Neural progenitor cell (in vitro differentiated cells): Measurements from ENCODE around the gene TMEM14C. TPM values are rescaled to one million over a fixed set of nuclear protein-coding genes. Genes with fewer than 3 reads are reported as not detected.

Experiments used
- DNase-seq: peaks from one replicate; pipeline ENCODE4 v3.0.0-alpha.2; 2016; ENCODE audit warnings: low spot score
- H2AFZ ChIP-seq: fragments of 200-600 bp; sonication (generic); replicated peaks from 2 replicates; pipeline ENCODE4 v1.6.1; 2016; ENCODE audit warnings: antibody characterized with exemption
- H3F3A ChIP-seq: fragments of 200-600 bp; sonication (generic); 2 replicates; pipeline ENCODE4 v1.6.1; 2016; ENCODE audit warnings: antibody characterized with exemption, low read depth
- H3K27ac ChIP-seq: fragments of 200-600 bp; sonication (generic); 2 replicates; pipeline ENCODE4 v1.5.1; 2016; ENCODE audit warnings: mild to moderate bottlenecking
- H3K27me3 ChIP-seq: fragments of 200-600 bp; sonication (generic); 2 replicates; pipeline ENCODE4 v1.6.1; 2016; ENCODE audit warnings: mild to moderate bottlenecking, moderate library complexity
- H3K36me3 ChIP-seq: fragments of 200-600 bp; sonication (generic); 2 replicates; pipeline ENCODE4 v1.5.1; 2016
- H3K4me1 ChIP-seq: fragments of 200-600 bp; sonication (generic); 2 replicates; pipeline ENCODE4 v1.6.1; 2016; ENCODE audit warnings: mixed run types
- H3K4me2 ChIP-seq: fragments of 200-600 bp; sonication (generic); 2 replicates; pipeline ENCODE4 v1.6.1; 2016
- H3K4me3 ChIP-seq: fragments of 200-600 bp; sonication (generic); 2 replicates; pipeline ENCODE4 v1.5.1; 2016
- H3K79me2 ChIP-seq: fragments of 200-600 bp; sonication (generic); 2 replicates; pipeline ENCODE4 v1.6.1; 2016; ENCODE audit warnings: low read depth
- H3K9ac ChIP-seq: fragments of 200-600 bp; sonication (generic); 2 replicates; pipeline ENCODE4 v1.6.1; 2016
- H3K9me3 ChIP-seq: fragments of 200-600 bp; sonication (generic); 2 replicates; pipeline ENCODE4 v1.5.1; 2016; ENCODE audit warnings: low read depth
- H4K20me1 ChIP-seq: fragments of 200-600 bp; sonication (generic); 2 replicates; pipeline ENCODE4 v1.6.1; 2016; ENCODE audit warnings: low read depth
- H3K27ac Mint-ChIP-seq: 3 replicates; pipeline ENCODE4 v1.8.0; 2021; ENCODE audit warnings: mixed read lengths
- H3K27me3 Mint-ChIP-seq: 2 replicates; pipeline ENCODE4 v1.8.0; 2022; ENCODE audit warnings: low read depth, mild to moderate bottlenecking, inconsistent platforms, moderate library complexity, mixed read lengths; ENCODE audit not compliant: insufficient read depth
- H3K36me3 Mint-ChIP-seq: 3 replicates; pipeline ENCODE4 v1.8.0; 2021; ENCODE audit warnings: mixed read lengths
- H3K4me1 Mint-ChIP-seq: 3 replicates; pipeline ENCODE4 v1.8.0; 2021; ENCODE audit warnings: mixed read lengths
- H3K4me3 Mint-ChIP-seq: 3 replicates; pipeline ENCODE4 v1.8.0; 2021; ENCODE audit warnings: mild to moderate bottlenecking, moderate library complexity, mixed read lengths
- H3K9me3 Mint-ChIP-seq: 3 replicates; pipeline ENCODE4 v1.8.0; 2020; ENCODE audit warnings: mixed read lengths
- EZH2 ChIP-seq: fragments of 200-600 bp; sonication (generic); IDR thresholded peaks from 2 replicates; pipeline ENCODE4 v1.6.1; 2017; ENCODE audit warnings: antibody characterized with exemption, mild to moderate bottlenecking, moderate library complexity
- EZH2phosphoT487 ChIP-seq: fragments of 200-600 bp; sonication (generic); IDR thresholded peaks from 2 replicates; pipeline ENCODE4 v1.6.1; 2017; ENCODE audit warnings: antibody characterized with exemption
- total RNA-seq: library from RNA; depleted of rRNA; stranded (reverse); fragments of >200 nt; gene quantifications from 2 replicates; pipeline ENCODE4 v1.2.3, GENCODE V29; 2015; ENCODE audit warnings: low replicate concordance
- TF ChIP-seq, protein P1 (sequence below): fragments of 200-600 bp; sonication (generic); IDR thresholded peaks from 2 replicates; pipeline ENCODE4 v1.5.1; 2017; ENCODE audit warnings: antibody characterized with exemption, mild to moderate bottlenecking

TMEM14C gene
- total RNA-seq, 1 donor from 2014 or later, result 315 TPM

DNA sequence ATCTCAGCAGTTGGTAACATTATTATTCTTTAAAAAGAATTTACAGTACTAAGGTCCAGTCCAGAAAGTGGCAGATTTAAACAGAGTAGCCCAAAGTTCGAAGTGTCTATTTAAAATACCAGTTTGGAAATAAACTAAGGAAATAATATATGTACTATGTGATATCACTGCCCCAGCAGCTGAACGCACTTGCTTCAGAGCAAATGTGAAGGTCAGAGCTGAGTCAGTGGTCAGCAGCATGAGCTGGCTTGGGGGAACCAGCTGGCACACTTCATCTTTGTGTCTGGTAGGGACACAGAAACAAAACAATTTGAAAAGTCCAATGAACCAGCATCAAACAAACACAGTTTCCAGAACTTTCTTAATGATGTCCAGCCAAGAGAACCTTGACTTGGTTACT, 40.1 kb downstream of the TMEM14C start:
- no peak overlapping the region for H3K4me3 ChIP-seq
- H2AFZ ChIP-seq, result no peak overlapping the region
- Mint-ChIP-seq H3K27ac (no peak overlapping the region), H3K27me3 (peaks cover 2% of the 10 kb centered on the region), H3K36me3 (peaks cover 23% of the 10 kb centered on the region), H3K4me3 (no peak overlapping the region), H3K4me1 (peaks cover 11% of the 10 kb centered on the region), H3K9me3 (no peaks in the 10 kb centered on the region)
- peaks cover 22% of the 10 kb centered on the region for H3K79me2 ChIP-seq
- no peak overlapping the region for H3K27ac ChIP-seq
- TF ChIP-seq EZH2phosphoT487 (no peak), EZH2 (no peak)
- TF ChIP-seq, protein P1, sequence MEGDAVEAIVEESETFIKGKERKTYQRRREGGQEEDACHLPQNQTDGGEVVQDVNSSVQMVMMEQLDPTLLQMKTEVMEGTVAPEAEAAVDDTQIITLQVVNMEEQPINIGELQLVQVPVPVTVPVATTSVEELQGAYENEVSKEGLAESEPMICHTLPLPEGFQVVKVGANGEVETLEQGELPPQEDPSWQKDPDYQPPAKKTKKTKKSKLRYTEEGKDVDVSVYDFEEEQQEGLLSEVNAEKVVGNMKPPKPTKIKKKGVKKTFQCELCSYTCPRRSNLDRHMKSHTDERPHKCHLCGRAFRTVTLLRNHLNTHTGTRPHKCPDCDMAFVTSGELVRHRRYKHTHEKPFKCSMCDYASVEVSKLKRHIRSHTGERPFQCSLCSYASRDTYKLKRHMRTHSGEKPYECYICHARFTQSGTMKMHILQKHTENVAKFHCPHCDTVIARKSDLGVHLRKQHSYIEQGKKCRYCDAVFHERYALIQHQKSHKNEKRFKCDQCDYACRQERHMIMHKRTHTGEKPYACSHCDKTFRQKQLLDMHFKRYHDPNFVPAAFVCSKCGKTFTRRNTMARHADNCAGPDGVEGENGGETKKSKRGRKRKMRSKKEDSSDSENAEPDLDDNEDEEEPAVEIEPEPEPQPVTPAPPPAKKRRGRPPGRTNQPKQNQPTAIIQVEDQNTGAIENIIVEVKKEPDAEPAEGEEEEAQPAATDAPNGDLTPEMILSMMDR, result no peak
- no peak overlapping the region for H3K9ac ChIP-seq
- H3K4me1 ChIP-seq, result no peaks in the 10 kb centered on the region
- H3K9me3 ChIP-seq, result no peaks in the 10 kb centered on the region
- no peak overlapping the region for H3K4me2 ChIP-seq
- no peaks in the 10 kb centered on the region for H3K27me3 ChIP-seq
- peaks cover 27% of the 10 kb centered on the region for H4K20me1 ChIP-seq
- peaks cover 5% of the 10 kb centered on the region for H3K36me3 ChIP-seq
- no peaks in the 10 kb centered on the region for H3F3A ChIP-seq
- DNase-seq, result no peak

- no peaks in the 10 kb centered on the region for H3K79me2 ChIP-seq
- no peak for DNase-seq
- Mint-ChIP-seq H3K9me3 (no peaks in the 10 kb centered on the region), H3K27ac (no peak overlapping the region), H3K36me3 (peaks cover 10% of the 10 kb centered on the region), H3K4me1 (no peaks in the 10 kb centered on the region), H3K27me3 (no peaks in the 10 kb centered on the region), H3K4me3 (no peak overlapping the region)
- no peaks in the 10 kb centered on the region for H3K4me1 ChIP-seq
- H3K9ac ChIP-seq, result no peak overlapping the region
- H3K27ac ChIP-seq, result no peak overlapping the region
- H3K27me3 ChIP-seq, result no peaks in the 10 kb centered on the region
- H3K9me3 ChIP-seq, result no peaks in the 10 kb centered on the region
- no peak overlapping the region for H3K4me2 ChIP-seq
- H4K20me1 ChIP-seq, result peaks cover 14% of the 10 kb centered on the region
- H2AFZ ChIP-seq, result no peak overlapping the region
- H3K4me3 ChIP-seq, result no peak overlapping the region
- TF ChIP-seq EZH2phosphoT487, result no peak
- no peak for TF ChIP-seq EZH2
- TF ChIP-seq, protein P1, result no peak
- H3F3A ChIP-seq, result peaks cover 6% of the 10 kb centered on the region
- peaks cover 8% of the 10 kb centered on the region for H3K36me3 ChIP-seq
These were observed 46.5 kb downstream of the TMEM14C start for GRCh38 chr6:10769419-10769818.

- Histone ChIP-seq H3K79me2 (no peaks in the 10 kb centered on the region), H3K27ac (no peak overlapping the region), H3F3A (peaks cover 6% of the 10 kb centered on the region), H3K4me3 (no peak overlapping the region), H3K9ac (no peak overlapping the region), H2AFZ (no peak overlapping the region), H3K4me2 (no peak overlapping the region), H3K4me1 (no peaks in the 10 kb centered on the region), H3K27me3 (no peaks in the 10 kb centered on the region), H3K9me3 (no peaks in the 10 kb centered on the region), H4K20me1 (peaks cover 9% of the 10 kb centered on the region), H3K36me3 (peaks cover 16% of the 10 kb centered on the region)
- no peaks in the 10 kb centered on the region for H3K9me3 Mint-ChIP-seq
- peaks cover 15% of the 10 kb centered on the region for H3K36me3 Mint-ChIP-seq
- H3K4me1 Mint-ChIP-seq, result no peaks in the 10 kb centered on the region
- H3K4me3 Mint-ChIP-seq, result no peak overlapping the region
- H3K27ac Mint-ChIP-seq, result no peak overlapping the region
- no peaks in the 10 kb centered on the region for H3K27me3 Mint-ChIP-seq
- DNase-seq, result no peak
- TF ChIP-seq EZH2phosphoT487, result no peak
- TF ChIP-seq, protein P1, result no peak
- no peak for TF ChIP-seq EZH2
These were observed 48.6 kb downstream of the TMEM14C start for GRCh38 chr6:10771371-10771894.
